Stomach (tissue), 4 donors: Measurements from ENCODE around the gene A4GALT.

Source experiments
- CTCF ChIP-seq, 7 experiments: fragments of 450-650 bp in 4 of 7; fragments of 200-600 bp in 3 of 7; sonication (generic) in 3 of 7; IDR thresholded peaks; one replicate each; pipeline ENCODE4 v1.5.1; 2016 to 2019; ENCODE audit warnings: antibody characterized with exemption in 7 of 7, control low read depth in 2 of 7, mild to moderate bottlenecking in 1 of 7
- EP300 ChIP-seq: sonication (generic); formaldehyde crosslinking; IDR thresholded peaks from one replicate; pipeline ENCODE4 v1.6.1; 2017; ENCODE audit warnings: antibody characterized with exemption
- POLR2A ChIP-seq, 4 donors: fragments of 450-650 bp; IDR thresholded peaks; one replicate each; pipeline ENCODE4 v1.6.1; 2016; ENCODE audit warnings: antibody characterized with exemption in 4 of 4, control low read depth in 2 of 4, mild to moderate bottlenecking in 1 of 4, moderate library complexity in 1 of 4
- POLR2AphosphoS5 ChIP-seq, 3 donors: sonication (generic); formaldehyde crosslinking; IDR thresholded peaks; one replicate each; pipeline ENCODE4 v1.6.1; 2016; ENCODE audit warnings: antibody characterized with exemption in 3 of 3

DNA sequence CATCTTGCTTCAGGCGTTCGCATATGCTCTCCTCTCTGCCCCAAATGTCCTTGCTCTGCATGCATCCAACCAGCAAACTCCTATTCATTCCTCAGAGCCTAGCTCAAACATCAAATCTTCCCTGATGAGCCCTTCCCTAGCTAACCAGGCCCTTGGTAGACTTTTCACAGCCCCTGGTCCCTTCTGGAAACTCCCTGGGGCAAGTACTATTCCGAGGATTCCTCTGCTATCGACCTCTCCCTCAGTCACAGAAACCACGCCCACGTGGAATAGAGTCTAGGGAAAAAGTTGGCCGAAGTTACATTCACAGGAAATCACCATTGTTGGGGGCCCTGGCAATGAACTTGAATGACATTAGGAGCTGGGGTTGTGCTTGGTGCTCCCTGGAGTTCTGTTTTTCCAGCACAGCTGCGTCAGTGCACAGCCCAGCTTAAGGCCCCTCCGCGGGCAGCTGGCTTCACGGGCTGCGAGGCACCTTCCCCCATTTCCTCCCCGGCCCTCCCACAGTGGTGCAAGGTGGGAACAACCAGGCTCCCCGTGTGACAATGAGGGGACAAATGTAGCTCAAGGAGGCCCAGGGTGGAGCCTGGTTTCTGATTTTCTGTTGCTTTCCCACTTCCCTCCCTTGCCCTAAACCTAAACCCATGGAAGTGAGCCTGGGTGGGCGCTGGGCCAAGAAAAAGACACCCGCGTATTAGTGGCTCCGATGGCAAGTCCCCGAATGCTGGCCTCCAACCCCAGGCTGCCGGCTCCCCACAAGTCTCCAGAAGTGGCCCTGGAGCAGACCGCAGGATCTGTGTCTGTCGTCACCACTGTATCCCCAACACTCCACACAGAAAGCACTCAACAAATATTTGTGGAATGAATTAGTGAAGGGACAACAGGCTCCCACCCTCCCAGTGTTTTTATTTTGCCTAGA lies 76.0 kb downstream of the A4GALT start:
- TF ChIP-seq CTCF (IDR thresholded peaks at IDR 0.05) (no peak), POLR2A (IDR thresholded peaks at IDR 0.05) (no peak), POLR2AphosphoS5 (IDR thresholded peaks at IDR 0.05) (no peak), EP300 (no peak)
